Measurements from ENCODE around the gene CETN3.
"Not testable (repeated sequence)": the region's sequence is repeated elsewhere in the genome, so short reads cannot be mapped to it uniquely, and the experiment has no call there.

The CETN3 gene

DNA sequence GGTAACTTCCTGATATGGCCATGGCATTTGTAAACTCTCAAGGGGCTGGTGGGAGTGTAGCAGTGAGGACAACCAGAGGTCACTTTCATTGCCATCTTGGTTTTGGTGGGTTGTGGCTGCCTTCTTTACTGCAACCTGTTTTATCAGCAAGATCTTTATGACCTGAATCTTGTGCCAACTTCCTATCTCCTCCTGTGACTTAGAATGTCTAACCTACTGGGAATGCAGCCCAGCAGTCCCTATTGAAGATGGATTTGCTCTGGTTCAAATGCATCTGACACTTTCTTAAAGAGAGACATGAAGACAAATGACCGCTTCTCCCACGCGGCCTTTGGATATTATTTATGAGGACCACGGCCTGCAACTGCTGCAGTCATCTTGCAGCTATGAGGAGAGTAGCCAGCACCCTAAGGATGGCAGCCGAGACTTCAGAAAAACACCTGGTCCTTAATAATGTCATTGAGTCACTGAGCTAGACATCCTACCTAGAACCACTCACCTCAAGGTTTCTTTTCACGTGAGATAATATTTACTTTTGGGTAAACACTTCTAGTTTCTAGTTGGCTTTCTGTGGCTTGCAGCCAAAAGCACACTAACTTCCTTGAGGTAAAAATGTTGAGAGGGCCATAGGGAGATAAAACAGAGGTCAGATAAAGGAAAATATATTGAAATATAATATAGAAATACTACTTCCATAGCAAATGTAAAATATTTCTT is 28.2 kb downstream of the CETN3 start:
- H3K4me1 ChIP-seq (ENCODE audit: insufficient read depth, low read length) = no peaks in the 10 kb centered on the region
- H3K4me3 ChIP-seq (ENCODE audit: low read depth in 1 of 2, low read length in 2 of 2) = no peak overlapping the region
- H3K27ac ChIP-seq (ENCODE audit: low read depth, low read length) = no peak overlapping the region
- H3K36me3 ChIP-seq (ENCODE audit: insufficient read depth, low read length) = no peaks in the 10 kb centered on the region
- no peaks in the 10 kb centered on the region for H3K27me3 ChIP-seq (ENCODE audit: control insufficient read depth in 1 of 2, insufficient read depth in 2 of 2, low read length in 2 of 2)
- no peaks in the 10 kb centered on the region for H3K9me3 ChIP-seq (ENCODE audit: low read length)
- H3K9ac ChIP-seq (ENCODE audit: low read length) = no peak overlapping the region

DNA sequence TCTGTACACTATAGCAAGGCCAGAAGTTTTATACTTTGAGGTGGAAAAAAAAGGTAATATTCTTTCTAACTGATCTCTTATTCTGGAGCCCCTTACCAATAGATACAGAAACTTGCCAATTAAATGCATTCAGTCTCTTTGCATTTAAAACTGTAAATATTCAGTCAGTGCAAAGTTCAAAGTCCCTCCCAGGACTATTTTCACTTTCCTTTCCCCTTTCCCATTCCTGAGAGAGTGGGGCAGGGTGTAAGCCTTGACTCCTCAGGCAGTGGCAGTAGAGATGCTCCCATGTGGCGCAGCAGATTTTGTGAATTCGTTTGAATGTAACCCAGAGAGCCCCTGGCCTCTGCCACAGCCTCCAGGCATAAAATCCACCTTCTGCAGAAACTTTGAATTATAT is 29.9 kb downstream of the CETN3 start:
- H3K9ac ChIP-seq (ENCODE audit: low read length) = no peak overlapping the region
- no peaks in the 10 kb centered on the region for H3K27me3 ChIP-seq (ENCODE audit: control insufficient read depth in 1 of 2, insufficient read depth in 2 of 2, low read length in 2 of 2)
- no peaks in the 10 kb centered on the region for H3K9me3 ChIP-seq (ENCODE audit: low read length)
- H3K4me3 ChIP-seq (ENCODE audit: low read depth in 1 of 2, low read length in 2 of 2) = no peak overlapping the region
- no peak overlapping the region for H3K27ac ChIP-seq (ENCODE audit: low read depth, low read length)
- no peaks in the 10 kb centered on the region for H3K4me1 ChIP-seq (ENCODE audit: insufficient read depth, low read length)
- no peaks in the 10 kb centered on the region for H3K36me3 ChIP-seq (ENCODE audit: insufficient read depth, low read length)

GRCh38 chr5:90378752-90379151 is 30.8 kb downstream of the CETN3 start:
- H3K4me3 ChIP-seq (ENCODE audit: low read depth in 1 of 2, low read length in 2 of 2) = no peak overlapping the region
- no peaks in the 10 kb centered on the region for H3K9me3 ChIP-seq (ENCODE audit: low read length)
- H3K27ac ChIP-seq (ENCODE audit: low read depth, low read length) = no peak overlapping the region
- H3K4me1 ChIP-seq (ENCODE audit: insufficient read depth, low read length) = no peaks in the 10 kb centered on the region
- H3K36me3 ChIP-seq (ENCODE audit: insufficient read depth, low read length) = no peaks in the 10 kb centered on the region
- no peaks in the 10 kb centered on the region for H3K27me3 ChIP-seq (ENCODE audit: control insufficient read depth in 1 of 2, insufficient read depth in 2 of 2, low read length in 2 of 2)
- no peak overlapping the region for H3K9ac ChIP-seq (ENCODE audit: low read length)

GRCh38 chr5:90371269-90371668 is 38.3 kb downstream of the CETN3 start:
- not testable (repeated sequence) for H3K4me3 ChIP-seq (ENCODE audit: low read depth in 1 of 2, low read length in 2 of 2); H3K27me3 ChIP-seq (ENCODE audit: control insufficient read depth in 1 of 2, insufficient read depth in 2 of 2, low read length in 2 of 2)

GRCh38 chr5:90368454-90369246 is 40.9 kb downstream of the CETN3 start:
- Histone ChIP-seq H3K27me3 (ENCODE audit: control insufficient read depth in 1 of 2, insufficient read depth in 2 of 2, low read length in 2 of 2) (no peaks in the 10 kb centered on the region), H3K9ac (ENCODE audit: low read length) (no peak overlapping the region), H3K4me1 (ENCODE audit: insufficient read depth, low read length) (no peaks in the 10 kb centered on the region)

More at GRCh38 chr5:90371269-90371668, 38.3 kb downstream of the CETN3 start:
- H3K36me3 ChIP-seq (ENCODE audit: insufficient read depth, low read length); H3K4me1 ChIP-seq (ENCODE audit: insufficient read depth, low read length); H3K9ac ChIP-seq (ENCODE audit: low read length); H3K9me3 ChIP-seq (ENCODE audit: low read length); H3K27ac ChIP-seq (ENCODE audit: low read depth, low read length): not testable (repeated sequence)

DNA sequence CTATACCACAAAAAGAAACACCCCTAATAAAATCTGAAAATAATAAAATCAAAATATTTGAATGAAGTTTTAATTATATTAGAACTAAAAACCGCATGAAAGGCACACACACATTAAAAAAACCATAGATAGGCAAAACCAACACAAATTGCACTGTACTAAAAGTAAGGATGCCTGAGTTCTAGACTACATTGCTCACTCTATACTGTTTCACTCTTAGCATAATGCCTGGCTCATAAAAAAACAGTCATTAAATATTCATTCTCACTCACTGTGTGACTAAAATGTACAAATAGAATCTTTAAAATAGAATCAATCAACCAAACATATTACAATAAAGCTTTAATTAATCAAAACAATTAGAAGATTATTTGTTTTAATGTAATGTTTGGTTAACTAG is 41.7 kb downstream of the CETN3 start:
- H3K27me3 ChIP-seq (ENCODE audit: control insufficient read depth in 1 of 2, insufficient read depth in 2 of 2, low read length in 2 of 2) = no peaks in the 10 kb centered on the region
- no peaks in the 10 kb centered on the region for H3K9me3 ChIP-seq (ENCODE audit: low read length)
- no peak overlapping the region for H3K27ac ChIP-seq (ENCODE audit: low read depth, low read length)
- H3K4me1 ChIP-seq (ENCODE audit: insufficient read depth, low read length) = no peaks in the 10 kb centered on the region
- H3K9ac ChIP-seq (ENCODE audit: low read length) = no peak overlapping the region
- H3K36me3 ChIP-seq (ENCODE audit: insufficient read depth, low read length) = no peaks in the 10 kb centered on the region
- H3K4me3 ChIP-seq (ENCODE audit: low read depth in 1 of 2, low read length in 2 of 2) = no peak overlapping the region

More at GRCh38 chr5:90368454-90369246, 40.9 kb downstream of the CETN3 start:
- Histone ChIP-seq H3K36me3 (ENCODE audit: insufficient read depth, low read length) (no peaks in the 10 kb centered on the region), H3K27ac (ENCODE audit: low read depth, low read length) (no peak overlapping the region), H3K9me3 (ENCODE audit: low read length) (no peaks in the 10 kb centered on the region), H3K4me3 (ENCODE audit: low read depth in 1 of 2, low read length in 2 of 2) (no peak overlapping the region)

DNA sequence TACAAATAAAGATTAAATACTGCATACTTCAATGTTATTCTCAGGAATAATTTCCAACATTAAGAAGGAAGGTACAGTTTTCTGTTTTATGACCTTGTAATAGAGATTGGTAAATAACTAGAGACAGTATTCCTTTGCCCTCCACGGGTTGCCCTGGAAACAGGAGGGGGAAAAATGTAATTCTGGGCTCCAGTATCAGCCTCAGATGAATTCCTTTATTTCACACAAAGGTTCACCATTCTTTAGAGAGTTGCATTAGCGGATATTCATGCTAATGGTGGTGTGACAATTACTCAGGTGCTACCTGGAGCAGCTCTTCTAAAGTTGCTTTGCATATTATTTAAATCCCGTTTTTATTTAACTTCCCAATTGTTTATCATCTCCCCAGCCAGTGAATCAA is 42.6 kb downstream of the CETN3 start:
- Histone ChIP-seq H3K36me3 (ENCODE audit: insufficient read depth, low read length) (no peaks in the 10 kb centered on the region), H3K9ac (ENCODE audit: low read length) (no peak overlapping the region), H3K4me1 (ENCODE audit: insufficient read depth, low read length) (no peaks in the 10 kb centered on the region), H3K4me3 (ENCODE audit: low read depth in 1 of 2, low read length in 2 of 2) (no peak overlapping the region), H3K9me3 (ENCODE audit: low read length) (no peaks in the 10 kb centered on the region), H3K27ac (ENCODE audit: low read depth, low read length) (no peak overlapping the region), H3K27me3 (ENCODE audit: control insufficient read depth in 1 of 2, insufficient read depth in 2 of 2, low read length in 2 of 2) (no peaks in the 10 kb centered on the region)

DNA sequence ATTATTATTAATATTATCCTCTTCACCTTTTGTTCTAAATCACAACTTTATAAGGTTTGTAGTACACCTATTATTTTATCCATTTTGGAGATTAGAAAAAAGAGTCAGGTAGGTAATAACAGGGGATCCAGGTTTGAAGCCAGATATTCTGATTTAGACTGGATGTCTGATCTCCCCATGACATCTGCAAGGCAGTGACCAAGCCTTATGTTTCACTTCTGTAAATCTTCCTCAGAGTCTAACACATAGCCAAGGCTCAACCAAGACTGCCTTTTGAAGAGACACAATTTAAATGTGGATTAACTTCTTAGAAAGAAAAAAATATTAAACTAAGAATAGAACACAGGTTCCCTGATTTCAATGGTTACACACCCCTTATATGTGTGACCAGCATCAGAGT is 44.2 kb downstream of the CETN3 start:
- no peak overlapping the region for H3K4me3 ChIP-seq (ENCODE audit: low read depth in 1 of 2, low read length in 2 of 2)
- no peaks in the 10 kb centered on the region for H3K4me1 ChIP-seq (ENCODE audit: insufficient read depth, low read length)
- no peaks in the 10 kb centered on the region for H3K36me3 ChIP-seq (ENCODE audit: insufficient read depth, low read length)
- no peak overlapping the region for H3K9ac ChIP-seq (ENCODE audit: low read length)
- H3K9me3 ChIP-seq (ENCODE audit: low read length) = no peaks in the 10 kb centered on the region
- no peak overlapping the region for H3K27ac ChIP-seq (ENCODE audit: low read depth, low read length)
- no peaks in the 10 kb centered on the region for H3K27me3 ChIP-seq (ENCODE audit: control insufficient read depth in 1 of 2, insufficient read depth in 2 of 2, low read length in 2 of 2)

GRCh38 chr5:90359073-90359920 is 50.3 kb downstream of the CETN3 start:
- H3K9me3 ChIP-seq (ENCODE audit: low read length) = no peaks in the 10 kb centered on the region

GRCh38 chr5:90356622-90357021 is 52.9 kb downstream of the CETN3 start:
- Histone ChIP-seq H3K27me3 (ENCODE audit: control insufficient read depth in 1 of 2, insufficient read depth in 2 of 2, low read length in 2 of 2) (no peaks in the 10 kb centered on the region), H3K4me1 (ENCODE audit: insufficient read depth, low read length) (no peaks in the 10 kb centered on the region), H3K4me3 (ENCODE audit: low read depth in 1 of 2, low read length in 2 of 2) (no peak overlapping the region), H3K9ac (ENCODE audit: low read length) (no peak overlapping the region), H3K27ac (ENCODE audit: low read depth, low read length) (no peak overlapping the region), H3K9me3 (ENCODE audit: low read length) (no peaks in the 10 kb centered on the region), H3K36me3 (ENCODE audit: insufficient read depth, low read length) (no peaks in the 10 kb centered on the region)

More at GRCh38 chr5:90359073-90359920, 50.3 kb downstream of the CETN3 start:
- Histone ChIP-seq H3K4me3 (ENCODE audit: low read depth in 1 of 2, low read length in 2 of 2) (no peak overlapping the region), H3K27me3 (ENCODE audit: control insufficient read depth in 1 of 2, insufficient read depth in 2 of 2, low read length in 2 of 2) (no peaks in the 10 kb centered on the region), H3K9ac (ENCODE audit: low read length) (no peak overlapping the region), H3K4me1 (ENCODE audit: insufficient read depth, low read length) (no peaks in the 10 kb centered on the region), H3K27ac (ENCODE audit: low read depth, low read length) (no peak overlapping the region), H3K36me3 (ENCODE audit: insufficient read depth, low read length) (no peaks in the 10 kb centered on the region)

- H3K4me1 ChIP-seq (ENCODE audit: insufficient read depth, low read length) = no peaks in the 10 kb centered on the region
- no peak overlapping the region for H3K27ac ChIP-seq (ENCODE audit: low read depth, low read length)
- H3K9ac ChIP-seq (ENCODE audit: low read length) = no peak overlapping the region
- no peaks in the 10 kb centered on the region for H3K9me3 ChIP-seq (ENCODE audit: low read length)
- no peak overlapping the region for H3K4me3 ChIP-seq (ENCODE audit: low read depth in 1 of 2, low read length in 2 of 2)
- H3K27me3 ChIP-seq (ENCODE audit: control insufficient read depth in 1 of 2, insufficient read depth in 2 of 2, low read length in 2 of 2) = no peaks in the 10 kb centered on the region
- H3K36me3 ChIP-seq (ENCODE audit: insufficient read depth, low read length) = no peaks in the 10 kb centered on the region
Measured at GRCh38 chr5:90356176-90356575, 53.4 kb downstream of the CETN3 start.
